HG02943 (cell line): ENCODE measurements around the gene VSIG4.

Experiments used
- ATAC-seq: cut with Tn5 transposase; IDR thresholded peaks from one replicate; pipeline ENCODE4 v1.9.1; 2021; ENCODE audit warnings: mild to moderate bottlenecking, low read depth, moderate library complexity; ENCODE audit not compliant: unreplicated experiment

The VSIG4 gene

GRCh38 chrX:66024570-66024969, 15.3 kb downstream of the VSIG4 start:
- ATAC-seq = no peak

GRCh38 chrX:66024092-66024467, 15.8 kb downstream of the VSIG4 start:
- no peak for ATAC-seq

DNA sequence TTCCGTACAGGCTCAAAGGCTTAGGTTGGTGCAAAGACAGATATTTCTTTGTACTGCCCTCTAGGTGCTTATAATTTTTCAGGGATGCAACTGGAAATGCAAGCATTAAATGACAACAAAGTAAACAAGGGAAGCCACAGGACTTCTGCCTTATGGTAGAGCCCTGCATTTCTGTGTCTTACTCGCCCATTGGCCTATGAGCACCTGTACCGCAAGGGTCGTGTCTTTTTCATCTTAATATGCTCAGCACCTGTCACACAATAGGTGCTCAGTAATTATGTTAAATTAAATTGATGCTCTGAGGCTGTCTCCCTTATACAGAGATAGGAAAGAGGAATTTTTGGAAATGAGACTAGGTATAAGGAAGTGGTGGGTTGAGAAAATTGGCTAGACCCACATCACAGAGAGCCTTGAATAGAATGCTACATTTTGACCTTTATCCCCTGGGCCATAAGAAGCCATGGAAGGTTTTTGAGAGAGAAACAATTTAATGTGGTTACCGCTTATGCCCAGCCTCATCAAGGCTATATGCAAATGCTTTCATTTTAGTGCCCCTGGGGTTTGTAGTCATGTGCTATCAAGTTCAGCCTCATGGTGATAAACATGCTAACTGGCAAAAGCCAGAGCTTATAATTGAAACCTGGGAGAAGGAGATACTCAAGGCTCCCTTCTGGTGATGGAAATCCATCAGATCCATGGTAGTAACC, 16.3 kb downstream of the VSIG4 start:
- ATAC-seq = no peak

DNA sequence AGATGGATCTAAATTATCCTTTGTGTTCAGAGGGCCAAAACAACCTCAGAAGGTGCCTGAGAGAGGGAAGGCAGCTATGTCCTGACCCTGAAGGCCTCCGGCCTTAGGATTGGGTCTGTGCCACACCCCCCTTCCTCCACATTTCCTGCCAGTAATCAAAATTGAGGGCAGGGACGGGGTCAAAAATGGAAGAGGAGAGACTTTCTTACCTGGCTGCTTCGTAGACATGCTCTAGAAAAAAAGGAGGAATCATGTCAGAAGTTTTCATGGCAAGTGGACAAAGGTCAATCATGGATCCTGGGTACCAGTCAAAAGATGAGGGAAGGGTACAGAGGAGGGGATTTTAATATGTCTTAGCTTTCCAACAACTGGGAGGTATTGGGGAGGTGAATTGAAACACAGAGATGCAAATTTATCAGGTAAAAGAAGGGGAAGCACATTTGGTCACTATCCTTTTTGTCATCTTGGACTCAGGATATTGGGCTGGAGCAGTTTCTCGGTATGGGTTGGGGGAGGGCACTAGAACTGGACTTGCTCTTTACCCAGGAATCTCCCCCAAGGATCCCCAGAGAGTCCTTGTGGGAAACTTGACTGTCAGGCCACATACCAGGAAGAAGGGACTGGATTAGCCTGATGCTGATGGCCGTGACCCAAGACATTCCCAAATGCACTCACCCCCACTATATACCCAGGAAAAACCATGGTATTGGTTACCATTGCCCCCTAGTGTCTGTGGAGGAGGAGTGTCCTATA, 17.1 kb downstream of the VSIG4 start:
- no peak for ATAC-seq

- no peak for ATAC-seq
Measured at GRCh38 chrX:66021765-66022631, 17.9 kb downstream of the VSIG4 start.

DNA sequence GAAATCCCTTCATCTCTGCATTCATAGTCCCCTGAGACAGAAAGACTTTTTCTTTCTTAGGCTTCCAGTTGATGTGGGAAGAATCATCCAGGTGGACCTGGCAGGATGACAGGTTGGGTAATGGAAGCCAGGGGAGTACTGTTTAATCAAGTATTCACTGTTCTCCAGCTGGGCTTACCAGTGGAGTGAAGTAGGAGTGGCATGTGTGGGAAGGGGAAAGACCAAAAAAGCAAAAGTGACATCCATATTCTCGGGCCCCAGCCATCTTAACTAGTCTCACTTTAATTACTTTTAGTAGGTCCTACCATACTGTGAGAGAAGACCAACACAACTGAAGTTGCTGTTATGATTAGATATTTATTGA, 18.5 kb downstream of the VSIG4 start:
- no peak for ATAC-seq

DNA sequence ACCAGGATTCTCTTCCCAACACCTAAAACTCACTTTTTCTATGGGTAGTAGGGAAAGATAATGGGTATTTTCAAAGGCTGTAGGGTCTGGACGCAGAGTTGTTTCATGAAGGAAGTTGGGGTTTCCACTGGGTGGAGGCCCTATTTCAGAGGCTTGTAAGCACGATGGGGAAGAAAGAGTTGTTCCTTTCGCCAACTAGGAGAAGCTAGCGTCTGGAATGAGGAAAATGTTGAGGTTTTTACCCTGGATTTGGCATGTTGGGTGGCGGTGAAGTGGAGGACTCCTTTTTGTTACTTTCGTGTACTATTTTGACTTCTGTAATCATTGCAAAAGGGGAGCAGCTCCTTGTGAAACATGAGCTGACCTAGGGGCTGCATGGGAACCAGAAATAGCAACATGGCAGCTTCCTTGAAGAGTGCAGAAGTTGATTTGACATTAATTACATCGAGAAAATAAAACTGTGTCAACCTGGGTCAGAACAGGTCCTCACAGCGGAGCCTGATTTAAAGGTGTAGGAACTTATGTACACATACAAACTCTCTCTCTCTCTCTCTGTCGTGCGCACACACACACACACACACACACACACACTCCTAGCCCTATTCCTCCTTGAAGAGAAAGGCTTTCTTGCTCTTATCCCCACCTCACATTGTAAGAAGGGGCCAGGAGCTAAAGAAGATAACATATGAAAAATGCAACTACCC, 19.1 kb downstream of the VSIG4 start:
- ATAC-seq = no peak

GRCh38 chrX:66019974-66020373, 19.9 kb downstream of the VSIG4 start:
- no peak for ATAC-seq

GRCh38 chrX:66019310-66019652, 20.6 kb downstream of the VSIG4 start:
- ATAC-seq = no peak

GRCh38 chrX:66018585-66019309, 21.1 kb downstream of the VSIG4 start:
- ATAC-seq = no peak

DNA sequence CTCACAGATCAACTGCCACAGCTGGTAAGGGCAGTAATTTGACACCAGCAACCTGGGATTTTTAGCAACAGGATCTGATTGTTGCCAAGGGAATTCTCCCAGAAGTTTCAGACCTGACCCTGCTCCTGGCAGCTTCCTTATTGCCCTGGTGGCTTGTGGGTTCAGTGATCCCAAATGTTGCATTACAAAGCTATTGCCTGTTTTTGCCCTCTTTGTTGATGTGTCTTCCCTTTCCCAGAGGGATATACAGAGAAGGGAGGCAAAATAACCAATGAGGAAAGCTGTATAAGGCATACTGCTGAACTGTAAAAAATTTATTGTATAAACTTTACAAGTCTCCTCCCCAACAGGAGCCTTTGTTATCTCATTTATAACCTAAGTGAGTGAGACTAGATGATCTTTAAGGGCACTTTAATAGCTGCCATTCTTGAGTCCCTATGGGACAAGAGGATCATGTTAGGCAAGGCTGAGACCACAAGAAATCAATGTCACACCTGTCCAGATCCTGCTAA, 22.2 kb downstream of the VSIG4 start:
- no peak for ATAC-seq

GRCh38 chrX:66016905-66017658, 22.8 kb downstream of the VSIG4 start:
- no peak for ATAC-seq

- ATAC-seq = no peak
Measured at GRCh38 chrX:66015900-66016689, 23.8 kb downstream of the VSIG4 start.

- ATAC-seq = peak; percentile 34
Measured at GRCh38 chrX:66015152-66015831, 24.6 kb downstream of the VSIG4 start.

DNA sequence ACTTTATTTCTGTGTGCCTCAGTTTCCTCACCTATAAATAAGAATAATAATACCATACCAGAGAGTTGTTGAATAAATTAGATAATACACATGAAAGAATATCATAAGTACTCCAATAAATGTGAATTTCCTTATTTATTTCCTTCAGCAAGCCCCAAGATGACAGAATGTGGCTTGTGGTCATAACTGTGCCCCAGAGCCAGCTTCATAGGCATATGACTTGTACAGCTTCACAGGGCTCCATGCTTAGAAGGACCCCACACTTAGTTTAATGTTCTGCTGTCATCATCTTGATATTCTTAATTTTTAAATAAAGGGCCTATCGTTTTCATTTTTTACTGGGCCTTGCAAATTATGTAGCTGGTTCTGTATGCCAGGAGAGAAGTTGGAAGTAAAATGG, 25.3 kb downstream of the VSIG4 start:
- no peak for ATAC-seq

DNA sequence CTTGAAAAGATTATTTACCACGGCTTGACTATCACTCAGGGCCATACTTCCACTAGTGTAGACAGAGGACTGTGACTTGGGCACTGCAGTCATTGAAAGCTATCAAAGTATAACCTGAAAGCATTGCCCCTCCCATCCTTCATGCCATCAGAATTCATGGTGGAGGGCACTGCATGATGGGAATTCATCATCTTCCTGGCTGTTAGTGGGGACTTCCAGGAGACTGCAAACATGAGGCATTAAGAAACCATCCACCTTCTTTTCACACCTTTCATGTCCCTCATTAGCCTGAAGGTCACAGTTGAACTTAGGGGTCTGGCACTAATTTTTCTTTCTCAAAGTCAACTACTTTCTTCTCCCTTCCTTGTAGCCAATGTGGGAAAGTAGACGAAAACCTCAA, 25.8 kb downstream of the VSIG4 start:
- no peak for ATAC-seq

DNA sequence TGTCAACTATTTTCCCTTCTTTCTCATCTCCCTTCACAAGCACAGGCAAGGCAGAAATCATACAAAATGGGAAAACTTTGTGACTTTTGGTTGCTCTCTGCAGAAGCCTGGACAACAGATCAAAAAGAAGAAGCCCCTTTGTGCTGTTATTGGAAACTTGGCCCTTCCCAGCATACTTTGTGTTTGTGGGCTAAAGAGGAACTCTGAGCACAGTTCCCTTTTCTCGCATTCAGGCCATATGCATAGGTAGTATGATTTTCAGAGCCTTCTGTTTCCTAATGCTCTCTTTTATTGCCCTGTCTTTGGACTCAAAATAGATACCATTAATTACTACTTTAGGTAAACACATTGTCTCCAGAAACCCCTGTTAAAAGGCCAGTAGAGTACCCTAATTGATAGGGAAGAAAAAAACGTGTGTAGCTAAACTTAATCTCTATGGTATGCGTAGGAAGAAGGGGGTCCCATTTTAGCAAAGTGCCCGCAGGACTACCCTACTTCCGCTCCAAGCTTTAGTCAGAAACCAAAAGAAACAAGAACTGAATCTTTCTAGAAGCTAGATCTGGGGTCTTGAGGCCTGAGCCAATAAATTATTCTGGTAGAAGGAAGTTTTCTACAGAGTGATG, 26.6 kb downstream of the VSIG4 start:
- no peak for ATAC-seq
